K562 (cell line): ENCODE measurements around the gene TPMT. TPM values are rescaled to one million over a fixed set of nuclear protein-coding genes. Genes with fewer than 3 reads are reported as not detected.

Experiments
- ATAC-seq: fragments of 200-7000 bp; cut with Tn5 transposase; 3 replicates; pipeline ENCODE4 v1.9.1; 2020; ENCODE audit warnings: moderate library complexity
- BruUV-seq: library from RNA; stranded (reverse); fragments of 400-500 nt; replicated peaks from 2 replicates; lab custom pipeline; 2021; lab: Mats Ljungman, UMichigan
- CTCF ChIA-PET: fragments of 300-600 bp; formaldehyde crosslinking; extraction: SDS; loops from one replicate; lab custom pipeline; 2021; ENCODE audit warnings: low intra/inter-chr PET ratio; lab: Yijun Ruan, JAX
- POLR2A ChIA-PET: fragments of 300-600, 350-650 bp; sonication (Branson Sonifier 250); formaldehyde crosslinking; extraction: SDS; loops from one replicate; lab custom pipeline; 2021; ENCODE audit warnings: antibody characterized with exemption, inconsistent platforms; lab: Yijun Ruan, JAX
- DNase-seq, 4 experiments: peaks; one replicate each; pipeline versions ENCODE4 v3.0.0 to v3.0.0-alpha.2; 2011 to 2018; ENCODE audit warnings: low spot score in 3 of 4, mixed read lengths in 3 of 4; ENCODE audit errors: extremely low read depth in 1 of 4
- FAIRE-seq: peaks from 2 replicates; lab custom pipeline; 2011; peaks lifted over from hg19 to GRCh38; lab: Jason Lieb, UNC
- H2AFZ ChIP-seq: 2 replicates; pipeline ENCODE4 v1.6.0; 2011; ENCODE audit warnings: low read depth, low read length, control low read depth, inconsistent platforms
- H3K27ac ChIP-seq: fragments of 200-600 bp; 3 replicates; pipeline ENCODE4 v1.8.0; 2011; ENCODE audit warnings: low read depth, mild to moderate bottlenecking, control low read depth, inconsistent platforms, low read length, moderate library complexity, mixed read lengths; ENCODE audit errors: extremely low read depth
- H3K27me3 ChIP-seq, 2 experiments: fragments of 300-600 bp in 1 of 2; 2 replicates in 1 of 2; 3 replicates in 1 of 2; pipeline versions ENCODE4 v1.6.0 to v1.8.0; 2011; ENCODE audit warnings: inconsistent platforms in 2 of 2, low read length in 2 of 2, mild to moderate bottlenecking in 1 of 2, mixed read lengths in 1 of 2, moderate library complexity in 1 of 2; ENCODE audit not compliant: control insufficient read depth in 2 of 2, insufficient read depth in 2 of 2
- H3K36me3 ChIP-seq: fragments of 300-600 bp; 3 replicates; pipeline ENCODE4 v1.8.0; 2011; ENCODE audit warnings: mild to moderate bottlenecking, low read length, inconsistent platforms; ENCODE audit not compliant: control insufficient read depth, insufficient read depth
- H3K4me1 ChIP-seq, 2 experiments: fragments of 200-600 bp in 1 of 2; replicated peaks in 1 of 2; 2 replicates in 1 of 2; 3 replicates in 1 of 2; pipeline versions ENCODE4 v1.5.1 to v1.8.0; 2011; ENCODE audit warnings: inconsistent platforms in 2 of 2, low read length in 2 of 2, mild to moderate bottlenecking in 1 of 2, mixed read lengths in 1 of 2, moderate library complexity in 1 of 2; ENCODE audit not compliant: control insufficient read depth in 2 of 2, insufficient read depth in 2 of 2
- H3K4me2 ChIP-seq: 2 replicates; pipeline ENCODE4 v1.6.1; 2011; ENCODE audit warnings: low read length, control low read depth, inconsistent platforms, mixed read lengths; ENCODE audit not compliant: insufficient read depth
- H3K4me3 ChIP-seq: fragments of 200-600 bp; sonication (generic), shearing (Covaris generic); 2 replicates; pipeline ENCODE4 v1.5.1; 2016; ENCODE audit warnings: control low read depth, inconsistent platforms
- H3K79me2 ChIP-seq: fragments of 200-600 bp; 3 replicates; pipeline ENCODE4 v1.8.0; 2011; ENCODE audit warnings: low read length, inconsistent platforms; ENCODE audit not compliant: control insufficient read depth, insufficient read depth
- H3K9ac ChIP-seq, 2 experiments: 2 replicates each; pipeline versions ENCODE4 v1.6.0 to v1.6.1; 2011; ENCODE audit warnings: low read depth in 2 of 2, low read length in 2 of 2, control low read depth in 1 of 2, inconsistent platforms in 1 of 2, mild to moderate bottlenecking in 1 of 2, mixed read lengths in 1 of 2; ENCODE audit not compliant: insufficient read depth in 1 of 2
- H3K9me1 ChIP-seq: one replicate; pipeline ENCODE4 v1.6.0; 2011; ENCODE audit warnings: inconsistent platforms, mild to moderate bottlenecking, low read length, moderate library complexity; ENCODE audit not compliant: control insufficient read depth, insufficient read depth
- H3K9me3 ChIP-seq: replicated peaks from 2 replicates; pipeline ENCODE4 v1.5.1; 2011; ENCODE audit warnings: low read depth, low read length, inconsistent platforms; ENCODE audit not compliant: control insufficient read depth, insufficient read depth
- H4K20me1 ChIP-seq: replicated peaks from 2 replicates; pipeline ENCODE4 v1.6.1; 2011; ENCODE audit warnings: low read length, inconsistent platforms, mixed read lengths; ENCODE audit not compliant: control insufficient read depth, insufficient read depth
- HDAC6 ChIP-seq: IDR thresholded peaks from 2 replicates; pipeline ENCODE4 v1.6.1; 2012; ENCODE audit warnings: low read depth, mild to moderate bottlenecking, control low read depth, inconsistent platforms, low read length, moderate library complexity
- MAFK ChIP-seq: IDR thresholded peaks from 2 replicates; pipeline ENCODE4 v1.6.1; 2011; ENCODE audit warnings: low read length, improper control_type of control experiment
- ZNF561 ChIP-seq: fragments of 450-650 bp; formaldehyde crosslinking; conservative IDR thresholded peaks from 2 replicates; pipeline ENCODE4 v1.4.0; 2020; ENCODE audit warnings: mild to moderate bottlenecking, moderate library complexity
- WGBS: fragments of 100-300 bp; shearing (Covaris generic); methylation state at CpG from one replicate; pipeline ENCODE4 v1.1.6; 2016; ENCODE audit warnings: low coverage, mixed read lengths; ENCODE audit not compliant: insufficient coverage; ENCODE audit errors: missing lambda C conversion rate; 5-methylcytosine and 5-hydroxymethylcytosine counted together
- in situ Hi-C: fragments of 300-500 bp; cut with MboI; formaldehyde crosslinking; loops from 4 replicates; pipeline ENCODE4 v1.15.0; 2018; ENCODE audit warnings: inconsistent platforms, mixed read lengths
- intact Hi-C: fragments of 100-400 bp; cut with micrococcal nuclease; formaldehyde crosslinking; loops from 2 replicates; pipeline ENCODE4 v1.14.2; 2022
- polyA plus RNA-seq, 8 experiments: library from polyadenylated mRNA; depleted of rRNA in 4 of 8; stranded (reverse) in 5 of 8; unstranded in 3 of 8; fragments of >200 nt; fragmentation: Nextera tagmentation in 2 of 8; fragmentation: Illumina TruSeq in 1 of 8; extraction: Ambion mirVana in 2 of 8; extraction: Trizol in 1 of 8; gene quantifications; 2 replicates each; pipeline versions ENCODE4 v1.2.1 to v1.2.3, GENCODE V29; 2011 to 2014; ENCODE audit warnings: inconsistent platforms in 1 of 8, missing spikeins in 1 of 8
- total RNA-seq, 7 experiments: library from RNA; depleted of rRNA in 6 of 7; stranded (reverse); fragments of >200 nt in 6 of 7; fragmentation: Illumina TruSeq in 2 of 7; extraction: Trizol in 2 of 7; gene quantifications; 2 replicates each; pipeline versions ENCODE4 v1.2.1 to v1.2.3, GENCODE V29; 2011 to 2021; ENCODE audit warnings: low replicate concordance in 1 of 7
- TF ChIP-seq, protein P1 (sequence below): fragments of 250-450 bp; sonication (Bioruptor Pico); IDR thresholded peaks from 2 replicates; pipeline ENCODE4 v1.8.0; 2021; ENCODE audit warnings: moderate library complexity, mild to moderate bottlenecking, inconsistent platforms

The TPMT gene
- total and polyA plus RNA-seq, 9 of the 15 experiments (the other 6 are each of a cell fraction or from before 2014, with no cell fraction given), result 24.2 to 67.4 (median 46.5) TPM

GRCh38 chr6:18135171-18135570 lies 19.7 kb downstream of the TPMT start:
- WGBS, result 82% methylated on average over 2 of the region's 2 CpGs
- Histone ChIP-seq H3K9me1 (no peaks in the 10 kb centered on the region), H3K36me3 (peaks cover 77% of the 10 kb centered on the region), H3K27me3 (no peaks in the 10 kb centered on the region), H3K9me3 (no peaks in the 10 kb centered on the region), H3K4me2 (no peak overlapping the region), H3K4me1 (no peaks in the 10 kb centered on the region), H3K9ac (no peak overlapping the region), H2AFZ (no peak overlapping the region), H4K20me1 (no peaks in the 10 kb centered on the region), H3K27ac (no peak overlapping the region), H3K4me3 (no peak overlapping the region), H3K79me2 (no peaks in the 10 kb centered on the region)
- no TSS peak for BruUV-seq
- in situ Hi-C loops, result no loop called here
- no peak for FAIRE-seq
- no peak for DNase-seq
- CTCF ChIA-PET, result no interaction called here
- POLR2A ChIA-PET, result interaction anchor here (1.2 to 1.8 kb wide), 2 partner anchors 8 to 17 kb away, joined by 3 to 7 read pairs; no protein-coding TSS in a partner anchor
- no peak for ATAC-seq
- intact Hi-C loops, result no loop called here
- TF ChIP-seq ZNF561 (CRISPR knock-in tag) (no peak), MAFK (no peak), HDAC6 (no peak)
- TF ChIP-seq, protein P1, sequence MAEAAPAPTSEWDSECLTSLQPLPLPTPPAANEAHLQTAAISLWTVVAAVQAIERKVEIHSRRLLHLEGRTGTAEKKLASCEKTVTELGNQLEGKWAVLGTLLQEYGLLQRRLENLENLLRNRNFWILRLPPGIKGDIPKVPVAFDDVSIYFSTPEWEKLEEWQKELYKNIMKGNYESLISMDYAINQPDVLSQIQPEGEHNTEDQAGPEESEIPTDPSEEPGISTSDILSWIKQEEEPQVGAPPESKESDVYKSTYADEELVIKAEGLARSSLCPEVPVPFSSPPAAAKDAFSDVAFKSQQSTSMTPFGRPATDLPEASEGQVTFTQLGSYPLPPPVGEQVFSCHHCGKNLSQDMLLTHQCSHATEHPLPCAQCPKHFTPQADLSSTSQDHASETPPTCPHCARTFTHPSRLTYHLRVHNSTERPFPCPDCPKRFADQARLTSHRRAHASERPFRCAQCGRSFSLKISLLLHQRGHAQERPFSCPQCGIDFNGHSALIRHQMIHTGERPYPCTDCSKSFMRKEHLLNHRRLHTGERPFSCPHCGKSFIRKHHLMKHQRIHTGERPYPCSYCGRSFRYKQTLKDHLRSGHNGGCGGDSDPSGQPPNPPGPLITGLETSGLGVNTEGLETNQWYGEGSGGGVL (CRISPR knock-in tag), result no peak
